ENCODE results near the gene HIGD1B.
"Not testable (repeated sequence)": the region's sequence is repeated elsewhere in the genome, so short reads cannot be mapped to it uniquely, and the experiment has no call there.

The HIGD1B gene

DNA sequence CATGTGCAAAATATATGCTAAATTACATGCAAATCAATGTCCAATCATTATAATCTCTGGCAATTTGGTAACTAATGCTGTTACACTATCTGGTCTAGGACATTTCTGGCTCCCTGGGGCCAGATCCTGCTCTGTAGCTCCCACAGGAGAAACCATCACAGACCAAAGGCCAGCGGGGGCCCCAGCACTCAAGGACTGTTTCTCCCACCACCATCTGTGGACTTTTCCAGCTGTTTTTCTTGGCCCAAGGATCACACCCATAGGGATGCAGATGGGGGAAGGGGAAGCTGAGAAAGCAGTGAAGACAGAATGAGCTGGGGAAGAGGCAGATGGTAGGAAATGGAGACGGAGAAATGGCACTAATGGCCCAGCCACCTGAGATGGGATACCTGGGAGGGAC lies at the start of gene HIGD1B:
Gene HIGD1B (plus strand): TSS at position 298 of the 400 bp plus-strand sequence. CDS start 270 bp downstream, outside the sequence.
- DNase-seq = peak; percentile 36

DNA sequence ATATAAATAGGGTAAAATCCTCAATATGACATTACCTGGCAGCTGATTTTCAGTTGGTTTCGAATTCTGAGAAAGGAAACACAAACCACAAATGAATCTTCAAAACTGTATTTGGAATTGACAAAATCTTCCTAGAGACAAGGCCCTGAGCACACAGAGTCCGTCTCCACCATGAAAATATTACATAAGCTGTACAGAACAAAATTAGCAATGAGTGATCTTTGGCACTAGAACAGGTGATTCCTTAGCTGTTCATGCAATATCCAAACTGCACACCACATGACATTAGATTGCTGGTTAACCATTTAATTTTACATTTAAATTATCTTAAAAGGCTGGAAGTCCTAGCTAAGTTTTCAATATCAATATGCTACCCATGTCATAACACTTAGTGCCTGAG lies 49.3 kb upstream of the HIGD1B start:
- DNase-seq = no peak

DNA sequence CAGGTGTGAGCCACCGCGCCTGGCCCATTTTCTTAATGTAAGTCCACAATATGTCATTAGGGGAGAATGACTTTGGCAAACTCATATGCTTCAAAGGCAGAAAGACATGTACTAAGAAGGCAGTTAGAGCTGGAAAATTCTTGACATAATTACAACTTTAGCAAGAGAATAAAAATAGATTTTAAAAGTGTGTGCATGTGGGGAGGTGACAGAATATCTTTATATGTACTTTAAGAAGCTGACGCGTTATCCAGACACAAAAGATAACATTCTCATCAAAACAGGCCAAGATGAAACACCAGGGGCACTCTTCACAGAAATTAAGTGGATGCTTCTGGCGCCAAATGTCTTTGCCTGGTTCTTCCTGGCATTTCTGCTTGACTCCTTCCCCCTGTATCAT lies 45.8 kb upstream of the HIGD1B start:
- DNase-seq = no peak

DNA sequence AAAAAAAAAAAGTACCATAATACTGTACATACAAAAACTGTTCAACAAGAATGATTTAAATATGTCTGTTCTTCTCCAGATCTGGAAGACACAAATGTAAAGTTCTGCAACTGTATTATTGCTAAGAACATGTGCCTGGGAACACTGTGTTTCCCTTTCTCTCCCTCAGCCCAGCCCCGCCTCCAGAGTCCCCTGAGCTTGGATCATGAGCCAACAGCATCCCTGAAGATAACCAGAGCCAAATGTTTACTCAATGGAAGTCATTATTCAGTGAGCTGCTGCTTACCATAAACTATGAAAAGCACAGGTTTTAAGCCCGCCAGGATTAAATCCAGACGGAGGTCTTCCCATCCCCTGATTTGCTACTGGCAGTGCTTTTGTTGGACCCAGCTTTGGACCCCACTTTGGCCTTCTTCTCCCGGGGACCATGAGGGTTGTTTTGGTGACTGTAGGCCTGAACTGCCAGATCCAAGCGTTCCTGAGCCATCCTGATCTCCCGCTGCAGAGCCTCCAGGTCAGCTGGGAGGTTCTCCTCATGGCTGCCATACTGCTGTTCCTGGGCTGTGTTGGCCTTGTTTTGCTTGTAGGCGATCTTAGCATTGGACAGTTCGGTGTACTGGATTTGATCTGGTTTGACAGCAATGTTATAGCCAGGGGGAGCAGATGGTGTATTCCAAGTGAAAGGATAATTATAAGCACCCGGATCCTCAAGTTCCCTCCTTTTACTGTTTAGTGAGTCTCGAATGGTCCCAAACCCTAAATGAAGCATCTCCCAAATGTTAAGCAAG lies 43.2 kb upstream of the HIGD1B start:
- no peak for DNase-seq

DNA sequence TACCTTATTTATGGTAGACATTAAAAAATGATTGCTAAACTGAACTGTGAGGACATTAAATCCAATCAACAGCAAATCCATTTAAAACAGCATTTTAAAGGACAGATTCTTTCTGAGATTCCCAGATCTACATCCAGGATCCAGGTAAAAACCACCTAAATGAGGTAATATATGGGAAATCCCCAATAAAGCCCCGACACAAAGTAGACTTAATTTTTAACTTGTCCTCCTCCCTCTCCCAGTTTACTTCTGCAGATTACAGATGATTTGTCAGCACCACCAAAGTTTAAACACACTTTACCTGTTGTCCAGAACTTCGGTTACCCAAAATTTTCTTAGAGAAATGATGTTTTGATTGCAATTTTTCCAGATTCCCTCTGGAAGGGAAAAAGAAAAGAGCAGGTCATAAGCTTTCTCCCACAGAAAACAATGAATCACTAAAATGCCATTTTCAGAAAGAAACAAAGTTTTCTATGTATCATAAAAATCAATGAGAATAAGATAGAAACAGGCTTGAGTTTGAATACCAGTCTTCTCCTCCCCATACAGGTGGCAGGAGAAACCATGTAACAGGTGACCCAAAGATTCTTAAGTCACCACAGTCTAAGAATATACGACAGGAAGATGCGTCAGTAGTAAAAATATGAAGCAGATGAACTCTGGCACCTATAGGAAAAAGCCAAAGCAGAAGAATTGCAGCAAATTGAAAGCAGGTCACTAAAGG lies 40.4 kb upstream of the HIGD1B start:
- DNase-seq = no peak

DNA sequence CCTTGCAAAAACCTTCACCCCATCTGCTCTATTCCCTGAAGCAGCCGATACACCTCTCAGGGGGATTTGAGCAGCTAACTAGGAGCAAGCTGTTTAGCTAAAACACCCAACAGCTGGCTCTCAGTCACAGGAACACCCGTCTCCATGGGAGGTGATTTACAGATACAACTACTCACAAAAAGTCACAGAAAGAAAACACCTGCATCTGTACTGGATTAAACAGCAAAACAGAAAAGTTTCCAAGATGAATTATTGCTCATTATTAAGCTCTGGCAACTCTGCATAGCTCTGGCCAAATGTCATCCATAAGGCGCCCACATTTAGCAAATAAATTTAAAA lies 39.9 kb upstream of the HIGD1B start:
- peak; percentile 95 for DNase-seq

DNA sequence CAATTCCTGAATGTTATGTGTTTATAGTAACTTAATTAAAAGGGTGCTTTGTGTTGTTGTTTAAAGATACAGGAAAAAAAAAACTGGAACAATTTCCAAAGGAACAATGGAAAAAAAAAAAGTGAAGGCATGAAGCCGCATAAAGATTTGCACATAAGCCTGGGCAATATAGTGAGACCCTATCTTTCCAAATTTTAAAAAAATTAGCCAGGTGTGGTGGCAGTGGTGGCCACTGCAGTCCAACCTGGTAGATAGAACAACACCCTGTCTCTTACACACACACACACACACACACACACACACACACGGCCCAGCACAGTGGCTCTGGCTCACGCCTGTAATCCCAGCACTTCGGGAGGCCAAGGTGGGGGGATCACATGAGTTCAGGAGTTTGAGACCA lies 39.5 kb upstream of the HIGD1B start:
- DNase-seq = no peak

DNA sequence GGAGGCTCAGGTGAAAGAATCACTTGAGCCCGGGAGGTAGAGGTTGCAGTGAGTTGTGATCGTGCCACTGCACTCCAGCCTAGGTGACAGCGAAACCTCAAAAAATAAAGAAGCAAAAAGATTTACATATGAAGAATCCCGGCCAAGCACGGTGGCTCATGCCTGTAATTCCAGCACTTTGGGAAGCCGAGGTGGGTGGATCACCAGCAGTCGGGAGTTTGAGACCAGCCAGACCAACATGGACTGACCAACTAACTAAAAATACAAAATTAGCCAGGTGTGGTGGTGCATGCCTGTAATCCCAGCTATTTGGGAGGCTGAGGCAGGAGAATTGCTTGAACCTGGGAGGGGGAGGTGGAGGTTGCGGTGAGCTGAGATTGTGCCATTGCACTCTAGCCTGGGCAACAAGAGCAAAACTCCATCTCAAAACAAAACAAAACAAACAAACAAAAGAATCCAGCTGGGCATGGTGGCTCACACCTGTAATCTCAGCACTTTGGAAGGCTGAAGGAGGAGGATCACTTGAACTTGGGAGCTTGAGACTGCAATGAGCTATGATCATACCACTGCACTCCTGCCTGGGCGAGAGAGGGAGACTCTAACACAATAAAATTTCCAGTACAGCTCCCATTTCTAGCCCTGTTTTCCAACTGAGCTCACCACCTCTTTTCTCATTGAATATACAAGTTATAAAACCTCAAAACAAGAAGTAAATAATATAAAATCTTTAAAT lies 38.9 kb upstream of the HIGD1B start:
- not testable (repeated sequence) for DNase-seq

DNA sequence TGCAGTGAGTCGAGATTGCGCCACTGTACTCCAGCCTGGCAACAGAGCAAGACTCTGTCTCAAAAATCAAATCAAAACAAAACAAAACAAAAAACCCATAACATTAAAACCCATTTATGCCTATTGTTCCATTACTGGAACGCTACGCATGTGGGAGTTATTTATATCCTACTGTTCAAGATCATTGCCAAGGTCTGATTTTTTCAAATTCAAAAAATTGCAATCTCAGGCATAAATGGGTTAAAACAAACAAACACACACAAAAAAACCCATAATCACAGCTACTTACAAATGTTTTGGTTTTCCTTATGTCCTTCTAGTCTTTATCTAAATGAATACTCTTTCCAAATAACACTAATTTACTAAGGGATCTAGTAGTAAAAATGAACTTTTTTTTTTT lies 35.4 kb upstream of the HIGD1B start:
- no peak for DNase-seq

DNA sequence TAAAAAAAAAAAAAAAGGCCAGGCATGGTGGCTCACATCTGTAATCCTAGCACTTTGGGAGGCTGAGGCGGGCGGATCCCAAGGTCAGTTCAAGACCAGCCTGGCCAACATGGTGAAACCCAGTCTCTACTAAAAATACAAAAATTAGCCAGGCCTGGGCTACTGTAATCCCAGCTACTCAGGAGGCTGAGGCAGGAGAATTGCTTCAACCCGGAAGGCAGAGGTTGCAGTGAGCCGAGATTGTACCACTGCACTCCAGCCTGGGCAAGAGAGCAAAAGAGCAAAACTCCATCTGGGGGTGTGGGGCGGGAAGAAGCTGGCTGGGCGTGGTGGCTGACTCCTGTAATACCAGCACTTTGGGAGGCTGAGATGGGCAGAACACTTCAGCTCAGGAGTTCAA lies 29.2 kb upstream of the HIGD1B start:
- DNase-seq = not testable (repeated sequence)

DNA sequence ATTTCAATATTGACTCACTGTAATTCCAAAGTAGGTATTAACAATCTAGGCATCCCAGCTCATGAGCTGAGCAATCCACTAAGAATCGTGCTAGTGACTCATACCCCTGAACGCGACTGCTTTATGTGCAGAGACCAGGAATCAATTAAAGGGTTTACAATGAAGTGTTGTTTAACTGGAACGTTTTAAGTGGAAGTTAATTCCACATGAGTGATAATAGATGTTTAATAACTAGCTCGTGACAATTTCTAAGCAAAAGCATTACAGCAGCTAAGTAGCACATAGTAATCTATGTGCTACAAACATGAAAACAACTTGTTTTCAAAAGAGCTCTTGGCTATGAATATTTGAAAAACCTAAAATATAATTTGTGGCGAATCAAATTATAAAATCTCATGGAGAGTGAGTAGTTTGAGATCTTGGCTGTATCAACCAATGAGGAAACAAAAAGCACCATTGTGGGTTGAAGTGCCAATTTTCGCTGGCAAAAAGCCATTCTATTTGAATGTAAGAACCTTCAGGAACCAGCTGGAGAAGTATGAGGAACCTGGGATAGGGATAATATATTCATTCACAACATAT lies 27.0 kb upstream of the HIGD1B start:
- DNase-seq = peak; percentile 68

DNA sequence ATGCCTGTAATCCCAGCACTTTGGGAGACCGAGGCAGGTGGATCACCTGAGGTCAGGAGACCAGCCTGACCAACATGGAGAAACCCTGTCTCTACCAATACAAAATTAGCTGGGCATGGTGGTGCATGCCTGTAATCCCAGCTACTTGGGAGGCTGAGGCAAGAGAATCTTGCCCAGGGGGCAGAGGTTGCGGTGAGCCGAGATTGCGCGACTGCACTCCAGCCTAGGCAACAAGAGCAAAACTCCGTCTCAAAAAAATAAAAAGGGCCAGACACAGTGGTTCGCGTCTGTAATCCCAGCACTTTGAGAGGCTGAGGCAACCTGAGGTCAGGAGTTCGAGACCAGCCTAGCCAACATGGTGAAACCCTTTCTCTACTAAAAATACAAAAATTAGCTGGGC lies 22.4 kb upstream of the HIGD1B start:
- DNase-seq = not testable (repeated sequence)

DNA sequence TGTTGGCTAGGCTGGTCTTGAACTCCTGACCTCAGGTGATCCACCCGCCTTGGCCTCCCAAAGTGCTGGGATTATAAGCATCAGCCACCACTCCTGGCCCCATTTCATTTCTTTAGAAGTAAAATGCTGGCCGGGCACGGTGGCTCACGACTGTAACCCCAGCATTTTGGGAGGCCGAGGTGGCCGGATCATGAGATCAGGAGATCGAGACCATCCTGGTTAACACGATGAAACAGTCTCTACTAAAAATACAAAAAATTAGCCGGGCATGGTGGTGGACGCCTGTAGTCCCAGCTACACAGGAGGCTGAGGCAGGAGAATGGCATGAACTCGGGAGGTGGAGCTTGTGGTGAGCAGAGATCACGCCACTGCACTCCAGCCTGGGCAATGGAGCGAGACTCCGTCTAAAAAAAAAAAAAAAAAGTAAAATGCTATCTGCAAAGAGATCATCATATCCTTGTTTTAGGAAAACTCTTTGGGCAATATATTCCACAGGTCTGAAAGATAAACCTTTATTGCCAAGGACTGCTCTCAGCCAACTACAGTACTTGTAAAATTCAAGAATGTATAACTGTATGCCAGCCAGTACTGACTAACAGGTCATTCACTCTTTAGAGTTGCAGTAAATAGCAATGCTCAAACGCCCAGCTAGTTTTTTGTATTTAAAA lies 21.4 kb upstream of the HIGD1B start:
- no peak for DNase-seq

DNA sequence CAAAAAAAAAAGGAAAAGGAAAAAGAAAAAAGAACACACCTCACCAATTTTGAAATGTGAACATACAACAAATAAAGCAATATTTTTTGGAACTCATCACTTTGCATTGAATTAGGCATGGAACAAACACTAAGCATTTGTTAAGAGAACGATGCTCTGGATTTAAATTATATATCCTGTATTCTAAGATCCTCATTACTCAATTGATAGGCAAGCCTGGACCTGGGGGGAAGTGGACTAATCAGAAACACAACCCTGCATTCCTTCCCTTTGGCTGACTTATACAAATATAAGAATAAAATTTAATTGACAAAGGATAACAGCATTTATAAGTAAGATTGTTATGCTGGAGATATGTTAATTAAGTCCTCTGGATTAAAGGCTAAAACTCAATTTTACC lies 19.8 kb upstream of the HIGD1B start:
- no peak for DNase-seq

DNA sequence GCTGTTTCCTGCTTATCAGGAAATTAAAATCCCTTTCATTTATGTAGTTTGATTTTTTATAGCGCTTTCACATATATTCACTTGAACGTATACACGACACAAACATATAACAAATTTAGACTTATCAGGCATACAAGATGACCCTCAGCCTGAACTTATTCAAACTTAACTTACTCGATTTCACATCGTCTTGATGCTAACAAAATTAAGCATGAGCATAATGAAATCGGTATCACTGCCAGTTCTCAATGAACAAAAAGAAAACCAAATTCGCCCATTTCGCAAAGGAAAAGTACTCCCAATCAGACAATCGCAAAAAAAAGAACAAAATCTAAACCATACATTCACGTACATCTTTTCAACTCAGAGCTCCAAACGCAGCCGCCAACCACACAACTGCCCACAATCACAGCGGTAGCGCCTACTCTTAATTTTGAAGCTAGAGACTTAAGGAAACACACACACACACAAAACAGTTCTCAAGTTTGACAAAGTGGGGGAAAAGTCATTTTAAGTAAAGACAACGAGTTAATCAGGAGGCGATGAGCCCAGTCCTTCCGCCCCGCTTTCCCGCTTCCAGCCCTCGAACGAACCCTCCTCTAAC lies 18.7 kb upstream of the HIGD1B start:
- DNase-seq = no peak

DNA sequence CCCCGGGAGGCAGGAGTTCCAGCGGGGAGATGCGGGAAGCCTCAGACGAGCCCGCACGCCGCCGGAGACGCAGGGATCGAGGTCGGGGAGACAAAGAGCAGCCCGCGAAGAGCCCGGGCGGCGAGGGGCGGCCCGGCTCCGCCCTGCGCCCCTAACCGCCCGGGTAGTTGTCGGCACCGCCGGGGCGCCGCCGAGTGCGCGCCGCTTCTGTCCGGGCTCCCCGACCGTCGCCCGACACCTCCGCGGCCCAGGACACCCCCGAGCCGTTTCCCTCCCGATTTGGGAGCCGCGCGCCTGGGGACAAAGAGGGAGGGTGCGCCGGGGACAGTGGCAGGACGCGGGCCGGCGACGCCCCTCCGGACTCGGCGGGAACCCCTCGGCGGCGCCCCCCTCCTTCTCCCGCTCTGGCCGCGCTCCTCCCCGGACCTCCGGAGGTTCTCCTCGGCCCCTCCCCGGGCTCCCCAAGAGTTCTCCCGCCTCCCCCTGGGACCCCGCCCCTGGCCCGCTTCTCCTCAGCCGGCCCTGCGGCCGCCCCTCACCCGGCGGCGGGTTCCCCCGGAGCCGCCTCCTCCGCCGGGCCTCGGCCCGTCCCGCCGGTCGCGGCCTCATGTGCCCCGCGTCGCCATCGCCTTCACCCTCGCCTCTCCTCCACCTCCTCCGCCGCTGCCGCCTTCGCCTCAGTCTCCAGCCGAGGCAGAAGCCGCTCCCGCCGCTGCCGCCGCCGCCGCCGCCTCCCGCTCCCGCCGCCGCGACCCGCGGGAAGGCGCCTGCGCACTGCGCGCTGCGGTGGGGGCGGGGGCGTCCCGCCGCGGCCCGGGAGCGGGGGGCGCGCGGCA lies 17.9 kb upstream of the HIGD1B start, which contains the start of gene GJC1:
Gene GJC1 (minus strand): TSS at position 765 of the 836 bp plus-strand sequence. CDS start 24,470 bp downstream, outside the sequence.
- DNase-seq = peak; percentile 49

DNA sequence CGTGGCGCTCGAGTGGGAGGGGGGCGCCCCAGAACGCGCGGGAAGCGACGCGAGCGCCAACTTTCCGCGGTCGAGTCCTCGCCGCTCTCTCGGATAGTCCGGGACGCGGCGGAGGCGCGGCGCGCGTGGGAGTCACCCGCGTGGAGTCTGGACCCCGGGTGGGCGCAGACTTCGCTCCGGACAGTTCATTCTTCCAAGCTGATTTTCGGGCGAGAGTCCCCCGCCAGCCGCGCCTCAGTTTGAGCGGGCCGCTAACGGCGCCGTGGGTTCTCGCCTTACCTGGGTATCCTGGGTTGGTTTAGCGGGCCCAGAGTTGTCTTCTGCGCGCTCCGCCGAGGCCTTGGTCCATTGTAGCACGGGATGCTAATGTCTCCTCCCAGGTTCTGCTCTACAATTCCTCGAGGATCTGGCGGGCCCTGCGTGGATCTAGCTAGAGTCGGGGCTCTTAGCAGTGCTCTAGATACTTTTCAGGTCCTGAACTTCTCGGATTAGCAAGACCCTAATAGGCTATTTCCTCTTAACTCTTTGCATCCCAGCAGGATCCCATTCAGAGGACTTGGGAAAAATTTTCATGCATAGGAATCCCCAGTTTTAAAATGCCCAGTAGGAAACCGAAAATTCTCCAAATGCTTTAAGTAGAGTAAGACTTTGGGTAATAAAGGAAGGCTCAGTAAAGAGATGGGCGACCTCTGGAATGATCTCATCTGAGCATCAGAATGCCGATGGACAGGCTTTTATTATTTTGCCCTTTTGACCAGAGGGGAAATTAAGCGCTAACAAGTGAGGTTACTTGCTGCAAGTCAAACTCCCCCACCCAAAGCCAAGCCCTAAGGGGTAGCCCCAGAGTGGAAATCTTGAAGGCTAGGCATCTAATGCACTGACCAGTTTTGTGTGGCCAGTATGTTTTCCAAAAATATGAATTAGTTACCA lies 17.1 kb upstream of the HIGD1B start:
- DNase-seq = no peak

DNA sequence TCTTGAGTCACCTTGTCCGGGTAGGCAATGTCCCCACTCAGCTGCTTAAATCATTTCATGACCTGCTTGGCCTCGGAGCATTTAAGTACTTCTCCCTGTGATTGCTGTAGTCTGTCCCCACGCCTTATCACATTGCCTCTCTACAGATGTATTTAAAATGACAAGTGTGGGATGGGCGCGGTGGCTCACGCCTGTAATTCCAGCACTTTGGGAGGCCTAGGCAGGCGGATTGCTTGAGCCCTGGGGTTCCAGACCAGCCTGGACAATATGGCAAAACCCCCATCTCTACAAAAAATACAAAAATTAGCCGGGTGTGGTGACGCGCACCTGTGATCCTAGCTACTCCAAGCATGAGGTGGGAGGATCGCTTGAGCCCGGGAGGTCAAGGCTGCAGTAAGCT lies 16.3 kb upstream of the HIGD1B start:
- no peak for DNase-seq

DNA sequence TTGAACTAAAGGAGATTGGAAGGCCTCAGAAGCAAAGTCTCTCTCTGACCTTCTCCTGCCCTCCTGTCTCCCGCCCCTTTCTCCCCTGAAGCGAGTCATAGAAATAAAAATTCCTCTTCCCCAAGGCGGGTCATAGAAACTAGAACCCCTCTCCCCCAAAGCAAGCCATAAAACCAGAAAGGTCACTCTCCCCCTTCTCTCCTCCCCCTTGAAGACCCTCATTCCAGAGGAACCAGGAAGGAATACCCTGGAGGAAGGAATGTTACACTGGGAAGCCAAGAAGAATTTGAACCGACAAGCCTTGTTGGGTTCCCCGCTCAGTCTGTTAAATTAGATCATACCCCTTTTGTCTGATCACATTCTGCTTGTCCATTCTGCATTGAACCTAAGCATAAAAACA lies 14.9 kb upstream of the HIGD1B start:
- no peak for DNase-seq

DNA sequence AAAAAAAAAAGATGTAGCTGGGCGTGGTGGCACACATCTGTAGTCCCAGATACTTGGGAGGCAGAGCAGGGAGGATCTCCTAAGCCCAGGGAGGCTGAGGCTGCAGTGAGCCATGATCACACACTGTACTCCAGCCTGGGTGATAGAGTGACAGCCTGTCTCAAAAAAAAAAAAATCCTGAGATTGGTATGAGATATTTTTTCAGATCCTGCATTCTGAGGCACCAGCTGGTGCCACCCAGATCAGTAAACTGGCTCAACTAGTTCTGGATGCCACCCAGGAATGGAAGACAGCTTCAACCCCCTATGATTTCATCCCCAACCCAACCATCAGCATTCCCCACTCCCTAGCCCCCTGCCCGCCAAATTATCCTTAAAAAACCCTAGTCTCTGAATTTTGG lies 10.5 kb upstream of the HIGD1B start:
- peak; percentile 15 for DNase-seq

Measured in NCI-H2171 (cell line).